GM18499 (cell line): Measurements from ENCODE around the gene ADAM11.

Experiments used
- ATAC-seq: cut with Tn5 transposase; IDR thresholded peaks from one replicate; pipeline ENCODE4 v1.9.1; 2021; ENCODE audit warnings: moderate number of reproducible peaks; ENCODE audit not compliant: insufficient read depth, unreplicated experiment

ADAM11 gene

GRCh38 chr17:44828919-44829522 is 70.2 kb downstream of the ADAM11 start:
- ATAC-seq: no peak

DNA sequence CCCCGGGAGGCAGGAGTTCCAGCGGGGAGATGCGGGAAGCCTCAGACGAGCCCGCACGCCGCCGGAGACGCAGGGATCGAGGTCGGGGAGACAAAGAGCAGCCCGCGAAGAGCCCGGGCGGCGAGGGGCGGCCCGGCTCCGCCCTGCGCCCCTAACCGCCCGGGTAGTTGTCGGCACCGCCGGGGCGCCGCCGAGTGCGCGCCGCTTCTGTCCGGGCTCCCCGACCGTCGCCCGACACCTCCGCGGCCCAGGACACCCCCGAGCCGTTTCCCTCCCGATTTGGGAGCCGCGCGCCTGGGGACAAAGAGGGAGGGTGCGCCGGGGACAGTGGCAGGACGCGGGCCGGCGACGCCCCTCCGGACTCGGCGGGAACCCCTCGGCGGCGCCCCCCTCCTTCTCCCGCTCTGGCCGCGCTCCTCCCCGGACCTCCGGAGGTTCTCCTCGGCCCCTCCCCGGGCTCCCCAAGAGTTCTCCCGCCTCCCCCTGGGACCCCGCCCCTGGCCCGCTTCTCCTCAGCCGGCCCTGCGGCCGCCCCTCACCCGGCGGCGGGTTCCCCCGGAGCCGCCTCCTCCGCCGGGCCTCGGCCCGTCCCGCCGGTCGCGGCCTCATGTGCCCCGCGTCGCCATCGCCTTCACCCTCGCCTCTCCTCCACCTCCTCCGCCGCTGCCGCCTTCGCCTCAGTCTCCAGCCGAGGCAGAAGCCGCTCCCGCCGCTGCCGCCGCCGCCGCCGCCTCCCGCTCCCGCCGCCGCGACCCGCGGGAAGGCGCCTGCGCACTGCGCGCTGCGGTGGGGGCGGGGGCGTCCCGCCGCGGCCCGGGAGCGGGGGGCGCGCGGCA is 71.0 kb downstream of the ADAM11 start, which contains the start of gene GJC1:
TSS of gene GJC1 (minus strand) at position 765 of the 836 bp plus-strand sequence. CDS start 24,470 bp downstream, outside the sequence.
- ATAC-seq: no peak

DNA sequence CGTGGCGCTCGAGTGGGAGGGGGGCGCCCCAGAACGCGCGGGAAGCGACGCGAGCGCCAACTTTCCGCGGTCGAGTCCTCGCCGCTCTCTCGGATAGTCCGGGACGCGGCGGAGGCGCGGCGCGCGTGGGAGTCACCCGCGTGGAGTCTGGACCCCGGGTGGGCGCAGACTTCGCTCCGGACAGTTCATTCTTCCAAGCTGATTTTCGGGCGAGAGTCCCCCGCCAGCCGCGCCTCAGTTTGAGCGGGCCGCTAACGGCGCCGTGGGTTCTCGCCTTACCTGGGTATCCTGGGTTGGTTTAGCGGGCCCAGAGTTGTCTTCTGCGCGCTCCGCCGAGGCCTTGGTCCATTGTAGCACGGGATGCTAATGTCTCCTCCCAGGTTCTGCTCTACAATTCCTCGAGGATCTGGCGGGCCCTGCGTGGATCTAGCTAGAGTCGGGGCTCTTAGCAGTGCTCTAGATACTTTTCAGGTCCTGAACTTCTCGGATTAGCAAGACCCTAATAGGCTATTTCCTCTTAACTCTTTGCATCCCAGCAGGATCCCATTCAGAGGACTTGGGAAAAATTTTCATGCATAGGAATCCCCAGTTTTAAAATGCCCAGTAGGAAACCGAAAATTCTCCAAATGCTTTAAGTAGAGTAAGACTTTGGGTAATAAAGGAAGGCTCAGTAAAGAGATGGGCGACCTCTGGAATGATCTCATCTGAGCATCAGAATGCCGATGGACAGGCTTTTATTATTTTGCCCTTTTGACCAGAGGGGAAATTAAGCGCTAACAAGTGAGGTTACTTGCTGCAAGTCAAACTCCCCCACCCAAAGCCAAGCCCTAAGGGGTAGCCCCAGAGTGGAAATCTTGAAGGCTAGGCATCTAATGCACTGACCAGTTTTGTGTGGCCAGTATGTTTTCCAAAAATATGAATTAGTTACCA is 71.8 kb downstream of the ADAM11 start:
- ATAC-seq: no peak

GRCh38 chr17:44831371-44831770 is 72.6 kb downstream of the ADAM11 start:
- no peak for ATAC-seq
